ENCODE data around the gene FADS2.

FADS2 gene

GRCh38 chr11:61907282-61907681 is 79.2 kb downstream of the FADS2 start:
- no peak for DNase-seq (ENCODE audit: low spot score)

- no peak for DNase-seq (ENCODE audit: low spot score)
These were observed 80.0 kb downstream of the FADS2 start for GRCh38 chr11:61907871-61908729.

GRCh38 chr11:61908730-61909316 is 80.7 kb downstream of the FADS2 start:
- DNase-seq (ENCODE audit: low spot score) = no peak

- DNase-seq (ENCODE audit: low spot score) = no peak
These were observed 82.4 kb downstream of the FADS2 start for GRCh38 chr11:61910187-61911127.

- DNase-seq (ENCODE audit: low spot score) = no peak
These were observed 83.1 kb downstream of the FADS2 start for GRCh38 chr11:61911128-61911700.

- no peak for DNase-seq (ENCODE audit: low spot score)
These were observed 83.8 kb downstream of the FADS2 start for GRCh38 chr11:61911701-61912529.

GRCh38 chr11:61912530-61912898 is 84.4 kb downstream of the FADS2 start:
- DNase-seq (ENCODE audit: low spot score) = no peak

GRCh38 chr11:61912991-61913698 is 85.0 kb downstream of the FADS2 start:
- DNase-seq (ENCODE audit: low spot score) = no peak

- no peak for DNase-seq (ENCODE audit: low spot score)
These were observed 85.7 kb downstream of the FADS2 start for GRCh38 chr11:61913699-61914395.

GRCh38 chr11:61914471-61915171 is 86.5 kb downstream of the FADS2 start:
- DNase-seq (ENCODE audit: low spot score) = no peak

- peak; percentile 52 for DNase-seq (ENCODE audit: low spot score)
These were observed 88.7 kb downstream of the FADS2 start for GRCh38 chr11:61916737-61917333.
